ENCODE data around the gene MARCHF3.
"Not testable (repeated sequence)": the region's sequence is repeated elsewhere in the genome, so short reads cannot be mapped to it uniquely, and the experiment has no call there.

MARCHF3 gene

GRCh38 chr5:126911986-126912385 is 118.4 kb downstream of the MARCHF3 start:
- no peak for DNase-seq

DNA sequence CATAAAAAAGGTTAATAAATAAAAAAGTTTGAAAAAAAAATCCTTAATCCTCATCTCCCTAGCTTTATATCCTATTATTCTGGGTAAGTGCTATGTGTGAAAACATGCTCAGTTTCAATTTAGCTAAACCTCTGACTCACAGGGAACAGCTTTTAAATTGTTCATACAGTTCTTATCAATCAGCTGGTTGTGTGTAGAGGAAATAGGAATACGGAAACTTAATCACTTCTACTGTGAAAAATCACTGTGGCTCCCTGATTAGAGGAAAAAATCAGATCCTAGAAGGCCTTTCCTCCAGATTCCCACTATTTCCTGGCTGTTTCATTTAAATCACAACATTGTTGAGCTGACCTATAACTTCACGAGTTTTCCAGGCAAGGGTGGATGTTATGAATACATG is 120.5 kb downstream of the MARCHF3 start:
- no peak for DNase-seq

DNA sequence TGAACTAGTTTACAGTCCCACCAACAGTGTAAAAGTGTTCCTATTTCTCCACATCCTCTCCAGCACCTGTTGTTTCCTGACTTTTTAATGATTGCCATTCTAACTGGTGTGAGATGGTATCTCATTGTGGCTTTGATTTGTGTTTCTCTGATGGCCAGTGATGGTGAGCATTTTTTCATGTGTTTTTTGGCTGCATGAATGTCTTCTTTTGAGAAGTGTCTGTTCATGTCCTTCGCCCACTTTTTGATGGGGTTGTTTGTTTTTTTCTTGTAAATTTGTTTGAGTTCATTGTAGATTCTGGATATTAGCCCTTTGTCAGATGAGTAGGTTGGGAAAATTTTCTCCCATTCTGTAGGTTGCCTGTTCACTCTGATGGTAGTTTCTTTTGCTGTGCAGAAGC is 126.0 kb downstream of the MARCHF3 start:
- DNase-seq: not testable (repeated sequence)

GRCh38 chr5:126900796-126901195 is 129.6 kb downstream of the MARCHF3 start:
- no peak for DNase-seq

GRCh38 chr5:126899476-126899875 is 130.9 kb downstream of the MARCHF3 start:
- DNase-seq: no peak

DNA sequence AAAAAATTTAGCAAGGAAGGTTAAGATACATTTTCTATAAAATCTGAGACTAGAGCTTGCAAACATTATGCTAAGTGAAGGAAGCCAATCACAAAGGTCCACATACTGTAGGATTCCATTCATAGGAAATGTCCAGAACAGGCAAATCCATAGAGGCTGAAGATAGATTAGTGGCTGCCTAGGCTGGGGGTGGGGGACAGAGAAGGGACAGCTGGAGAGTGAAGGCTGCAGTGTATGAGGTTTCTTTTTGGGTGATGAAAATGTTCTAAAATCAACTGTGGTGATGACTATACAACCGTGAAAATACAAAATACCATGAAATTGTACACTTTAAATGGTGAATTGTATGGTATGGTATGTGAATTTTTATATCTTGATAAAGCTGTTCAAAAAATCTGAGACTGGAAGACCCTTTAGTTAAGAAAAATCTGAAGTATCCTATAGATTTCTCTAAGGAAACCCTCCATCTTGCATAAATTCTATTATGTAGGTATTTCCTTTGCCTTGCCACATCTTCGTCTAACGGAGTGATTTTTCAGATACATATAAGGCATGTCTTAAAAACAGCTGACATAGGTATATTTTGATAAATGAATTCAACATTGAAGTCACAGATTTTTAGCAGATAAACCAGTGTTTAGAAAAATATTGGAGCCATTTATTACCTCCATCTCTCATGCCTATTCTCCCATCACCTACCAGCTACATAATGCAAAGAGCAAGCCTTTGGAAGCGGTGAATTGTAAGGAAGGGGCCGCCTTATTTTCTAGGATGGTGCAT is 132.3 kb downstream of the MARCHF3 start:
- no peak for DNase-seq

- no peak for DNase-seq
Observed at GRCh38 chr5:126896170-126896702, 134.1 kb downstream of the MARCHF3 start.

DNA sequence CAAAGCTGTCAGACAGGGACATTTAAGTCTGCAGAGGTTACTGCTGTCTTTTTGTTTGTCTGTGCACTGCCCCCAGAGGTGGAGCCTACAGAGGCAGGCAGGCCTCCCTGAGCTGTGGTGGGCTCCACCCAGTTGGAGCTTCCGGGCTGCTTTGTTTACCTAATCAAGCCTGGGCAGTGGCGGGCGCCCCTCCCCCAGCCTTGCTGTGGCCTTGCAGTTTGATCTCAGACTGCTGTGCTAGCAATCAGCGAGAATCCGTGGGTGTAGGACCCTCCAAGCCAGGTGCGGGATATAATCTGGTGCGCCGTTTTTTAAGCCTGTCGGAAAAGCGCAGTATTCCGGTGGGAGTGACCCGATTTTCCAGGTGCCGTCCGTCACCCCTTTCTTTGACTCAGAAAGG is 134.6 kb downstream of the MARCHF3 start:
- DNase-seq: not testable (repeated sequence)

- not testable (repeated sequence) for DNase-seq
Observed at GRCh38 chr5:126890414-126890813, 139.9 kb downstream of the MARCHF3 start.

DNA sequence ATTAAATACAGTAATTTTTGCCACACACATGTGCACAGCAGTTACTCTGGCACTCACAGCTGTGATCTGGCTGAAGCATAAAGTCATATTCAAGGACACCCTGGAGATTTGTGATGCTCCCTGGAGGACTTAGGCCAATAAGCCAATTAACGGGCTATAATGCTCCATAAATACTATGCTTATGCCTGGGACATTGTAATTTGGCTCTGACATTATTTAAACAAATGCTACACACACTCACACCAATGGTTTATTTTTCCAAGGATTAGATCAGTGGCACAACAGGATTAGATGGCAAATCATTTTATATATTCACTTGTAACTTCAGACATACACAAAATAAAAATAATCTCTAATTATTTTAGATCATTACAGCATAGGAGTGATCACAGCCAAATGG is 142.2 kb downstream of the MARCHF3 start:
- DNase-seq: no peak

- no peak for DNase-seq
Observed at GRCh38 chr5:126884269-126884819, 146.0 kb downstream of the MARCHF3 start.

GRCh38 chr5:126883564-126884245 is 146.7 kb downstream of the MARCHF3 start:
- DNase-seq: no peak

GRCh38 chr5:126881821-126882600 is 148.3 kb downstream of the MARCHF3 start:
- DNase-seq: no peak

GRCh38 chr5:126878634-126879033 is 151.7 kb downstream of the MARCHF3 start:
- DNase-seq: no peak

- no peak for DNase-seq
Observed at GRCh38 chr5:126878085-126878484, 152.3 kb downstream of the MARCHF3 start.

- DNase-seq: no peak
Observed at GRCh38 chr5:126877602-126878001, 152.8 kb downstream of the MARCHF3 start.

DNA sequence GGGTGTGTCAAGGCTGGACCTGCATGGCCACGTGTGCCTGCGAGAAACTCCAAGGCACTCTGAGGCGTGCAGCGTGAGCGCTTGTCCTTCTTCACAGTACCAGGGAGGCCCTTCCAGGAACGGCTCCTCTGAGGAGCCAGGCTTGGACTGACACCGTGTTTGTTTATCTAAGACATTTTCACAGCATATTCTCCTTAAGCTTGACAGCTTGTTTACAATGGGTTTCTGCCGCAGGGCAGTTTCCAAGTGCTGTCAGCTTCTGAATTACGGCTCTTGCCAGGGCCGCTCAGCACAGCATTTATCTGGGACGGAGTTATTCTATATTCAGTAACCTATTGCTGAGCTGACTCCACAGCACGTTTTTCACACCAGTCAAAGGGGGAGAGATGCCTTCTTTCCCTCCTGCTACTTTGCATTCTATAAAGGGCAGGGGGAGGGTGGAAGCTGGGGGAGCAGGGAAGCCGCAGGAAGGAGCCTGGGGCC is 155.0 kb downstream of the MARCHF3 start:
- no peak for DNase-seq

DNA sequence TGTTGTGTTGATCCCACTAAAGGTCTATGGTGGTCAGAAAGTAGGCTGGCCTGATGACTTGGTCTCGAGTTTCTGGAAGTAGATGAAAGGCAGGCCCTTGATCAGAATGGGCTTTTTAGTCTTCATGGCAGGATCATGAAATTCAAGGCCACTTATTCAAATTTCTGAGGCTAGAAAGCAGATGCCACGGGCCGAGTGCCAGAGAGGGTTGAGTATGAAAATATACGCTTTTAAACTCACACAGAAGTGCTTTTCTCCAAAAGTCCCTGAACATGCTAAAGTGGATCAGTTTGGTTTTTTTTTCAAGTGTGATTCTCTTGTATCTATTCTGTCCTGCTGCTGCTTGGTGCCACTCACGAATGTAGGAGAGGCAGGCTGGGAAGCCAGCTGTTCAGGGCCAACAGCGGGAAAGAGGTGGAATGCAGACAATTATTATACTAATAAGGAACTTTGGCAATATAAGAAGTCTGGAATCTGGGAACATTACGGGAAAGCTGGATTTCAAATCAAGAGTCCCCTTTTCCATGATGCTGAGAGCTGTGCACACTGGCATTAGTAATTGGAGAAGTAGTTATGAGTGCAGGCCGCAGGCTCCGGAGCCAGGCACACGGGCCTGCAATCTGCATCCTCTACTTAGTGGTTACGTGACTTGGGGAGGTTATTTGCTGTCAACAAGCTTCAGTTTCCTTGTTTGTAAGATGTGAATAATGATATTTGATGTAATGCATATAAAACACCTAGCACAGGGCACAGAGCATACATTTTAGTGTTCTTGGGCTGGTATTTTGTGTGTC is 157.6 kb downstream of the MARCHF3 start:
- DNase-seq: no peak

DNA sequence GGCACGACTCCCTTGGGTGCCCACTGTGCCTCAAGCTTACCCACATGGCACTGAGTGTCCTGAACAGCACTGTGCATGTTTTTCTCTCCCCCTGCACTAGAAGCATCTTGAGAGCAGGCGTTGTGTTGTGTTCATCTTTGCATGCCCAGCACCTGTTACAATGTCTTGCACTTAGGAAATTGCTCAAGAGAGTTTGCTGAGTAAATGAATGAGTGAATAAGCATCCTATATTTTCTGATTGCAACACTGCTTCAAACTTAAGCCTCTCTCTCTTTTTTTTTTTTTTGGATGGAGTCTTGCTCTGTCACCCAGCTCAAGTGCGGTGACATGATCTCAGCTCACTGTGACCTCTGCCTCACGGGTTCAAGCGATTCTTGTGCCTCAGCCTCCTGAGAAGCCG is 158.9 kb downstream of the MARCHF3 start:
- DNase-seq: no peak

DNA sequence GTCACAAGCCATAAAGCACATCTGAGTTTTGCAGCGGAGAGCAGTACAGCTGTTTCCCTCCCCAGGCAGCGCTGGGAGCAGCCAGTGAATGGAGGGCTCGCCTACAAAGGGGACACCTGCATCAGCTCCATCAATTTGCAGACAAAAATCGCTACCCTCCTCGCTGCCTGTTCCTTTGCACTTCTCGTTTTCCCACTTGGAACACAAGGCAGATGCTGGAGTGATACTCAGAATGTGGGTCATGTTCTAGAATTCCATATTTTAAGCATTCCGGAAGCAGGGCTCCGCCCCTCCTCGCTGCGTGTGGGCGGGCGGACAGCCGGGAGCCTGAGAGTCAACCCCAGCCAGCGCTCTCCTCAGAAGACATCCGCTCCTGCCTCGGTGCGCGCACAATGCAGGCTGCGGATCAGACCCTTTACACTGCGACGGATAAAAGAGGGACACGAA is 161.3 kb downstream of the MARCHF3 start:
- DNase-seq: no peak

GRCh38 chr5:126868338-126869004 is 161.9 kb downstream of the MARCHF3 start:
- DNase-seq: no peak

Measured in NCI-H1930 (cell line).